Fibroblast of the conjunctiva (primary cell): Measurements from ENCODE around the gene PDE2A.

Experiments
- DNase-seq: peaks from one replicate; pipeline ENCODE4 v3.0.0-alpha.2; 2010; ENCODE audit warnings: low read depth

Gene PDE2A

GRCh38 chr11:72613977-72614376 is 60.2 kb downstream of the PDE2A start:
- DNase-seq = no peak

GRCh38 chr11:72613450-72613849 is 60.8 kb downstream of the PDE2A start:
- DNase-seq = no peak

- DNase-seq = no peak
Observed at GRCh38 chr11:72609476-72609875, 64.7 kb downstream of the PDE2A start.

- DNase-seq = peak; percentile 12
Observed at GRCh38 chr11:72609045-72609444, 65.2 kb downstream of the PDE2A start.

GRCh38 chr11:72607496-72607895 is 66.7 kb downstream of the PDE2A start:
- DNase-seq = no peak

- no peak for DNase-seq
Observed at GRCh38 chr11:72606748-72607468, 67.3 kb downstream of the PDE2A start.

- DNase-seq = no peak
Observed at GRCh38 chr11:72605973-72606747, 68.1 kb downstream of the PDE2A start.

GRCh38 chr11:72604256-72604655 is 70.0 kb downstream of the PDE2A start:
- DNase-seq = no peak

- DNase-seq = no peak
Observed at GRCh38 chr11:72602250-72602904, 71.8 kb downstream of the PDE2A start.

- no peak for DNase-seq
Observed at GRCh38 chr11:72600557-72600956, 73.7 kb downstream of the PDE2A start.

GRCh38 chr11:72599325-72600117 is 74.7 kb downstream of the PDE2A start:
- no peak for DNase-seq

- DNase-seq = no peak
Observed at GRCh38 chr11:72598906-72599305, 75.3 kb downstream of the PDE2A start.

GRCh38 chr11:72598466-72598865 is 75.8 kb downstream of the PDE2A start:
- DNase-seq = no peak

- no peak for DNase-seq
Observed at GRCh38 chr11:72597721-72598120, 76.5 kb downstream of the PDE2A start.

GRCh38 chr11:72595292-72595684 is 78.9 kb downstream of the PDE2A start:
- no peak for DNase-seq

GRCh38 chr11:72594493-72595291 is 79.5 kb downstream of the PDE2A start:
- DNase-seq = no peak

GRCh38 chr11:72592698-72593495 is 81.3 kb downstream of the PDE2A start:
- DNase-seq = no peak

GRCh38 chr11:72591785-72592502 is 82.3 kb downstream of the PDE2A start:
- no peak for DNase-seq

- no peak for DNase-seq
Observed at GRCh38 chr11:72591023-72591422, 83.2 kb downstream of the PDE2A start.
